Measurements from ENCODE around the gene MTCL1.

DNA sequence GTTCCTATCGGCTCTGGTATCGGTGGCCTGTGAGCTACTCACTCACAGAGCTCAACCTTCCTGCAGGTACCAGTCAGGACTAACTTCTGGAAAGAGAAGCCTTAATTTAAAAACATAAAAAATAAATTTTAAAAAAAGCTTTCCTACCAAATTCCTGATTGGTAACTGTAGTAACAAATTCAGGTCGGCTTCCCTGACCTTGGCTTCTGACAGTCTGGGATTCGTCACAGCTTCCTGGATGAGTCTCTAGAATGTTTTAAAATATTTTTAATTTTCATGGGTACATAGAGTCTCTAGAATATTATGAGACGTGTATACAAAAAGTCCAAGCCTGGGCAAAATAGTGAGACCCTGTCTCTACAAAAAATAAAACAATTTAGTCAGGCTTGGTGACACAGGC is 45.0 kb upstream of the MTCL1 start:
- TF ChIP-seq, protein P1, sequence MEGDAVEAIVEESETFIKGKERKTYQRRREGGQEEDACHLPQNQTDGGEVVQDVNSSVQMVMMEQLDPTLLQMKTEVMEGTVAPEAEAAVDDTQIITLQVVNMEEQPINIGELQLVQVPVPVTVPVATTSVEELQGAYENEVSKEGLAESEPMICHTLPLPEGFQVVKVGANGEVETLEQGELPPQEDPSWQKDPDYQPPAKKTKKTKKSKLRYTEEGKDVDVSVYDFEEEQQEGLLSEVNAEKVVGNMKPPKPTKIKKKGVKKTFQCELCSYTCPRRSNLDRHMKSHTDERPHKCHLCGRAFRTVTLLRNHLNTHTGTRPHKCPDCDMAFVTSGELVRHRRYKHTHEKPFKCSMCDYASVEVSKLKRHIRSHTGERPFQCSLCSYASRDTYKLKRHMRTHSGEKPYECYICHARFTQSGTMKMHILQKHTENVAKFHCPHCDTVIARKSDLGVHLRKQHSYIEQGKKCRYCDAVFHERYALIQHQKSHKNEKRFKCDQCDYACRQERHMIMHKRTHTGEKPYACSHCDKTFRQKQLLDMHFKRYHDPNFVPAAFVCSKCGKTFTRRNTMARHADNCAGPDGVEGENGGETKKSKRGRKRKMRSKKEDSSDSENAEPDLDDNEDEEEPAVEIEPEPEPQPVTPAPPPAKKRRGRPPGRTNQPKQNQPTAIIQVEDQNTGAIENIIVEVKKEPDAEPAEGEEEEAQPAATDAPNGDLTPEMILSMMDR (IDR thresholded peaks at IDR 0.05; ENCODE audit: low read length): no peak
- no peak for TF ChIP-seq EZH2 (IDR thresholded peaks at IDR 0.05; ENCODE audit: borderline replicate concordance, low read length)
